Memory B cell (primary cell): ENCODE results near the gene EQTN.

Source experiments
- ATAC-seq: fragments of 150-1000 bp; cut with Tn5 transposase; 2 replicates; pipeline ENCODE4 v1.10.0; 2021; ENCODE audit warnings: low read depth, mild to moderate bottlenecking, moderate library complexity
- DNase-seq, 2 donors: peaks; one replicate each; pipeline ENCODE4 v3.0.0; 2022; ENCODE audit warnings: low spot score in 2 of 2
- H3K27ac Mint-ChIP-seq: one replicate; pipeline ENCODE4 v1.8.0; 2022; ENCODE audit warnings: mild to moderate bottlenecking, moderate library complexity, mixed read lengths
- H3K27me3 Mint-ChIP-seq: one replicate; pipeline ENCODE4 v1.8.0; 2022; ENCODE audit warnings: mixed read lengths
- H3K36me3 Mint-ChIP-seq: one replicate; pipeline ENCODE4 v1.8.0; 2022; ENCODE audit warnings: mild to moderate bottlenecking, mixed read lengths
- H3K4me1 Mint-ChIP-seq: one replicate; pipeline ENCODE4 v1.8.0; 2022; ENCODE audit warnings: mixed read lengths
- H3K4me3 Mint-ChIP-seq: one replicate; pipeline ENCODE4 v1.8.0; 2022; ENCODE audit warnings: mild to moderate bottlenecking, moderate library complexity, mixed read lengths
- H3K9me3 Mint-ChIP-seq: one replicate; pipeline ENCODE4 v1.8.0; 2022; ENCODE audit warnings: mixed read lengths

The EQTN gene

GRCh38 chr9:27329291-27329690, 32.3 kb upstream of the EQTN start:
- Mint-ChIP-seq H3K9me3 (no peaks in the 10 kb centered on the region), H3K27ac (peak overlapping the region; percentile 68), H3K36me3 (peaks cover 34% of the 10 kb centered on the region), H3K4me1 (peaks cover 6% of the 10 kb centered on the region), H3K4me3 (no peak overlapping the region), H3K27me3 (no peaks in the 10 kb centered on the region)
- ATAC-seq (no peak), DNase-seq (no peak)

DNA sequence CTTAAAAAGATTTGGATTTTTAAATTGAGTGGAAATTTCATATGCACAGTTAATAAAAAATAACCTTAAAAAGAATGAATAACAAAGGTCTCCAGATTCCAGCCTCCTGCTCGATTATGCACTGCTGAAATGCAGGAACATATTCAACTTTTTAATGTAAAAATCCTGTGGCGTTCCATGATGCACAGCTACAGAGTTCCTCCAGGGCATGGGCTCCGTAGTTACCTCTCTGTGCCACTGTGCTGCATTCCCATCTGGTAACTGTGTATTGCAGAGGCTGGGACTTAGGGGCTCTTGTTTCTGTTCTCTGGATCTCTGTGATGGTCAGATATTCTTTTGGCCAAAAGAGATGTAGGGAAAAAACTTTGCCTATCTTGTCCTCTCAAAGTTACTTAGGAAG, 31.5 kb upstream of the EQTN start:
- no peak for ATAC-seq
- H3K9me3 Mint-ChIP-seq = no peaks in the 10 kb centered on the region
- no peaks in the 10 kb centered on the region for H3K27me3 Mint-ChIP-seq
- H3K4me1 Mint-ChIP-seq = peaks cover 2% of the 10 kb centered on the region
- H3K27ac Mint-ChIP-seq = no peak overlapping the region
- H3K4me3 Mint-ChIP-seq = no peak overlapping the region
- no peak for DNase-seq
- H3K36me3 Mint-ChIP-seq = peaks cover 34% of the 10 kb centered on the region

- no peak overlapping the region for H3K27ac Mint-ChIP-seq
- no peaks in the 10 kb centered on the region for H3K9me3 Mint-ChIP-seq
- ATAC-seq = no peak
- peaks cover 3% of the 10 kb centered on the region for H3K27me3 Mint-ChIP-seq
- DNase-seq = no peak
- H3K4me1 Mint-ChIP-seq = no peaks in the 10 kb centered on the region
- no peaks in the 10 kb centered on the region for H3K36me3 Mint-ChIP-seq
- H3K4me3 Mint-ChIP-seq = no peak overlapping the region
Observed at GRCh38 chr9:27311184-27311583, 14.2 kb upstream of the EQTN start.

GRCh38 chr9:27310582-27310981, 13.6 kb upstream of the EQTN start:
- H3K9me3 Mint-ChIP-seq = no peaks in the 10 kb centered on the region
- no peak overlapping the region for H3K4me3 Mint-ChIP-seq
- no peaks in the 10 kb centered on the region for H3K36me3 Mint-ChIP-seq
- H3K27ac Mint-ChIP-seq = no peak overlapping the region
- DNase-seq (no peak), ATAC-seq (no peak)
- H3K27me3 Mint-ChIP-seq = peaks cover 3% of the 10 kb centered on the region
- H3K4me1 Mint-ChIP-seq = no peaks in the 10 kb centered on the region

- Mint-ChIP-seq H3K4me1 (no peaks in the 10 kb centered on the region), H3K36me3 (no peaks in the 10 kb centered on the region), H3K27me3 (peaks cover 5% of the 10 kb centered on the region), H3K4me3 (no peak overlapping the region), H3K9me3 (no peaks in the 10 kb centered on the region), H3K27ac (no peak overlapping the region)
- no peak for DNase-seq
- ATAC-seq = no peak
Observed at GRCh38 chr9:27308691-27309390, 11.9 kb upstream of the EQTN start.

DNA sequence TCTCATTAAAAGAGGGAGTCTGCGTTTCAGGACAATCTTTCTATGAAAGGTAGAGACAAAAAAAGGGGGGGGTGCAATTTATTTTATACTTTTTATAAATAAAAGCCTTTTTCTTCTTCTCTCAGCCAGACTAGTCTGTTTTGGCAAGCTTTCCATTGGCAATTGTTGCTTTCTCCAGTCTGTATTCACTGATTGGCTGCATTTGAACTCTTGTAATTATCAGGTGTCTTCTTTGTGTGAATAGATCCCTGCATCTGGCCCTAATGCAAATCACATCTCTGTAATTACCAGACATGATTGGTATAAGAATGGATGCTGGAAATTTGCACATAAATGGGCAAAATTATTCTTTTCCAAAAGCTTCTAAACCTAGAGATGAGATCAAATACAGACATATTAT, 7.6 kb upstream of the EQTN start:
- no peak for DNase-seq
- no peak for ATAC-seq
- H3K4me1 Mint-ChIP-seq = no peaks in the 10 kb centered on the region
- H3K36me3 Mint-ChIP-seq = no peaks in the 10 kb centered on the region
- H3K9me3 Mint-ChIP-seq = no peaks in the 10 kb centered on the region
- H3K27me3 Mint-ChIP-seq = peaks cover 5% of the 10 kb centered on the region
- no peak overlapping the region for H3K4me3 Mint-ChIP-seq
- no peak overlapping the region for H3K27ac Mint-ChIP-seq

GRCh38 chr9:27303219-27303618, 6.3 kb upstream of the EQTN start:
- no peak overlapping the region for H3K27ac Mint-ChIP-seq
- peaks cover 5% of the 10 kb centered on the region for H3K27me3 Mint-ChIP-seq
- no peaks in the 10 kb centered on the region for H3K9me3 Mint-ChIP-seq
- no peaks in the 10 kb centered on the region for H3K4me1 Mint-ChIP-seq
- DNase-seq (no peak), ATAC-seq (no peak)
- H3K4me3 Mint-ChIP-seq = no peak overlapping the region
- no peaks in the 10 kb centered on the region for H3K36me3 Mint-ChIP-seq

DNA sequence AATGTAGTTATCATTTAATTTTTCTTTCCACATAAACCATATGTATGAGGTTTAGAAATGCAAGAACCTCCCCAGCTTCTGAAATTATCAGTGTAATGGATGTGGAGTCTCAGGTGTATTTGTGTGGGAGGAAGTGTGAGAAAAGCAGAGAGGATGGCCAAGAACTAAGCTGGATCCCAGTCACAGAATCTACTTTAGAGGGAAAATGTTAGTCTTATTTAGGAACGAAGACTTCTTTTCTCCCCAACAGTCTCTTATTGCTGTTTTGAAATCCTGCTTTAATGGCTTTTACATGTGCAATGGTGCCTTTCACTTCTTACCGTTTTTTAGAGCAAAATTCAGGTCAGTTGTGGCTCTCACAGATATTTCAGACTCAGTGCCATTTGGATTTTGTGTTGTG, 3.0 kb downstream of the EQTN start:
- H3K4me3 Mint-ChIP-seq = no peak overlapping the region
- no peaks in the 10 kb centered on the region for H3K36me3 Mint-ChIP-seq
- no peak for DNase-seq
- peaks cover 4% of the 10 kb centered on the region for H3K27me3 Mint-ChIP-seq
- no peaks in the 10 kb centered on the region for H3K4me1 Mint-ChIP-seq
- no peak overlapping the region for H3K27ac Mint-ChIP-seq
- no peak for ATAC-seq
- no peaks in the 10 kb centered on the region for H3K9me3 Mint-ChIP-seq

- H3K27me3 Mint-ChIP-seq = peaks cover 5% of the 10 kb centered on the region
- no peak for DNase-seq
- no peaks in the 10 kb centered on the region for H3K36me3 Mint-ChIP-seq
Observed at GRCh38 chr9:27292659-27293405, 4.1 kb downstream of the EQTN start.

GRCh38 chr9:27291292-27291691, 5.7 kb downstream of the EQTN start:
- Mint-ChIP-seq H3K4me3 (no peak overlapping the region), H3K9me3 (no peaks in the 10 kb centered on the region), H3K36me3 (no peaks in the 10 kb centered on the region), H3K27me3 (peaks cover 5% of the 10 kb centered on the region), H3K27ac (no peak overlapping the region), H3K4me1 (no peaks in the 10 kb centered on the region)
- no peak for DNase-seq
- ATAC-seq = no peak

More at GRCh38 chr9:27292659-27293405, 4.1 kb downstream of the EQTN start:
- Mint-ChIP-seq H3K9me3 (no peaks in the 10 kb centered on the region), H3K4me3 (no peak overlapping the region), H3K4me1 (no peaks in the 10 kb centered on the region), H3K27ac (no peak overlapping the region)
- no peak for ATAC-seq

DNA sequence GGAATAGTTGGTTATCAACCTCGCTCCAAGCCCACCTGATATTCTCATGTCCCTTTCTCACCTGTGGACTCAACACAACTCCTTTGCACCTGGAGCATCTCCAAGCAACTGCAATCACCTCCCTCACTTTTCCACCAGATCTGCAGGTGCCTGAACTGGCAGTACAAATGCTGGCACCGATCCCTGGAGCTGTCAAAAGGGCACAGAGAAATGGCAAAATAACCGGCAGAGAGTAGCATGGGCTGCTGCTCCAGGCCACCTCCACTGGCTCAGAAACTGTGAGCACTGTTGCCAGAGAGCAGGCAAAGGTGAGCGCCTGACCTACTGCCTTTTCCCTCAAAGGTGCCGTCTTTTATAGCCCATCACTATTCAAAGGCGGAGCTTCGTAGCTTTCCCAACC, 14.7 kb downstream of the EQTN start:
- H3K27ac Mint-ChIP-seq = no peak overlapping the region
- no peak for DNase-seq
- H3K9me3 Mint-ChIP-seq = no peaks in the 10 kb centered on the region
- H3K4me1 Mint-ChIP-seq = peaks cover 9% of the 10 kb centered on the region
- peaks cover 2% of the 10 kb centered on the region for H3K27me3 Mint-ChIP-seq
- no peak overlapping the region for H3K4me3 Mint-ChIP-seq
- no peaks in the 10 kb centered on the region for H3K36me3 Mint-ChIP-seq
- ATAC-seq = no peak

- DNase-seq (no peak), ATAC-seq (peak; percentile 73)
- H3K27ac Mint-ChIP-seq = no peak overlapping the region
- H3K9me3 Mint-ChIP-seq = no peaks in the 10 kb centered on the region
- no peaks in the 10 kb centered on the region for H3K36me3 Mint-ChIP-seq
- H3K4me3 Mint-ChIP-seq = peak overlapping the region; percentile 24
- peaks cover 2% of the 10 kb centered on the region for H3K27me3 Mint-ChIP-seq
- H3K4me1 Mint-ChIP-seq = peaks cover 13% of the 10 kb centered on the region
Observed at GRCh38 chr9:27280860-27281259, 16.1 kb downstream of the EQTN start.

- ATAC-seq = no peak
- no peaks in the 10 kb centered on the region for H3K36me3 Mint-ChIP-seq
- H3K9me3 Mint-ChIP-seq = no peaks in the 10 kb centered on the region
- no peak overlapping the region for H3K27ac Mint-ChIP-seq
- no peak for DNase-seq
- no peak overlapping the region for H3K4me3 Mint-ChIP-seq
- peaks cover 2% of the 10 kb centered on the region for H3K27me3 Mint-ChIP-seq
- H3K4me1 Mint-ChIP-seq = peaks cover 13% of the 10 kb centered on the region
Observed at GRCh38 chr9:27280249-27280648, 16.7 kb downstream of the EQTN start.

GRCh38 chr9:27279611-27280010, 17.3 kb downstream of the EQTN start:
- no peaks in the 10 kb centered on the region for H3K36me3 Mint-ChIP-seq
- H3K9me3 Mint-ChIP-seq = no peaks in the 10 kb centered on the region
- peaks cover 2% of the 10 kb centered on the region for H3K27me3 Mint-ChIP-seq
- no peak overlapping the region for H3K27ac Mint-ChIP-seq
- no peak overlapping the region for H3K4me3 Mint-ChIP-seq
- H3K4me1 Mint-ChIP-seq = peaks cover 13% of the 10 kb centered on the region
- DNase-seq (no peak), ATAC-seq (no peak)

GRCh38 chr9:27278374-27278773, 18.6 kb downstream of the EQTN start:
- no peak for DNase-seq
- ATAC-seq = no peak

More at GRCh38 chr9:27278374-27278773, 18.6 kb downstream of the EQTN start:
- H3K4me3 Mint-ChIP-seq = no peak overlapping the region
- H3K36me3 Mint-ChIP-seq = no peaks in the 10 kb centered on the region
- no peaks in the 10 kb centered on the region for H3K9me3 Mint-ChIP-seq
- H3K27me3 Mint-ChIP-seq = peaks cover 2% of the 10 kb centered on the region
- peaks cover 13% of the 10 kb centered on the region for H3K4me1 Mint-ChIP-seq
- no peak overlapping the region for H3K27ac Mint-ChIP-seq
